Testis (tissue), 3 donors: ENCODE results near the gene SPACA6. TPM values are rescaled to one million over a fixed set of nuclear protein-coding genes. Genes with fewer than 3 reads are reported as not detected.

Source experiments
- DNase-seq: peaks from one replicate; pipeline ENCODE4 v3.0.0-alpha.2; 2019
- H3K27ac ChIP-seq, 2 donors: fragments of 200-600 bp; sonication (generic); one replicate each; pipeline ENCODE4 v1.5.1; 2019
- H3K27me3 ChIP-seq: fragments of 200-600 bp; sonication (generic); one replicate; pipeline ENCODE4 v1.5.1; 2019
- H3K36me3 ChIP-seq: fragments of 200-600 bp; sonication (generic); one replicate; pipeline ENCODE4 v1.5.1; 2017; ENCODE audit warnings: low read depth; ENCODE audit errors: missing control alignments
- H3K4me1 ChIP-seq: fragments of 200-600 bp; sonication (generic); one replicate; pipeline ENCODE4 v1.5.1; 2019
- H3K4me3 ChIP-seq, 2 donors: fragments of 200-600 bp; sonication (generic); one replicate each; pipeline ENCODE4 v1.5.1; 2017 to 2019
- H3K9me3 ChIP-seq: fragments of 200-600 bp; sonication (generic); one replicate; pipeline ENCODE4 v1.5.1; 2017
- CTCF ChIP-seq, 3 experiments: fragments of 450-650 bp in 2 of 3; fragments of 200-600 bp in 1 of 3; sonication (generic) in 1 of 3; IDR thresholded peaks; one replicate each; pipeline ENCODE4 v1.5.1; 2016 to 2019; ENCODE audit warnings: antibody characterized with exemption in 3 of 3, mild to moderate bottlenecking in 2 of 3, moderate library complexity in 1 of 3
- POLR2A ChIP-seq: fragments of 450-650 bp; IDR thresholded peaks from one replicate; pipeline ENCODE4 v1.6.1; 2017; ENCODE audit warnings: antibody characterized with exemption, mild to moderate bottlenecking, moderate library complexity
- WGBS, 2 donors: methylation state at CpG; one replicate each; pipeline ENCODE4 v1.1.5; 2018; 5-methylcytosine and 5-hydroxymethylcytosine counted together
- intact Hi-C: fragments of 100-400 bp; cut with DNase I; formaldehyde crosslinking; loops from one replicate; pipeline ENCODE4 v1.15.1; 2023; ENCODE audit warnings: low total_unique reads
- polyA plus RNA-seq: library from polyadenylated mRNA; stranded (reverse); fragments of 350-450 nt; fragmentation: Illumina TruSeq; extraction: RNeasy Lipid Tissue Mini Kit (QIAGEN cat#74804); gene quantifications from one replicate; pipeline ENCODE4 v1.2.3, GENCODE V29; 2014; ENCODE audit warnings: low read depth, low replicate concordance; ENCODE audit not compliant: insufficient read depth
- total RNA-seq, 2 donors: library from RNA; depleted of rRNA; stranded (reverse); fragments of >200 nt; gene quantifications; one replicate each; pipeline ENCODE4 v1.2.3, GENCODE V29; 2016

The SPACA6 gene
- total and polyA plus RNA-seq, 3 donors from 2014 or later = 19.8 to 106 (median 37.8) TPM

- Histone ChIP-seq H3K9me3 (no peaks in the 10 kb centered on the region), H3K4me3 (peak overlapping the region; percentile 7 to 57), H3K36me3 (no peaks in the 10 kb centered on the region), H3K27ac (no peak overlapping the region), H3K4me1 (peaks cover 2% of the 10 kb centered on the region), H3K27me3 (no peaks in the 10 kb centered on the region)
- no peak for TF ChIP-seq CTCF (IDR thresholded peaks at IDR 0.05)
- no peak for TF ChIP-seq POLR2A
- DNase-seq = peak; percentile 21
- WGBS, 2 donors = 6 to 7% methylated on average over 21 to 64 of the region's 83 CpGs
- intact Hi-C loops = no loop called here
Measured at GRCh38 chr19:51719251-51719988, 26.3 kb downstream of the SPACA6 start.

- TF ChIP-seq POLR2A = no peak
- 83 to 86% methylated on average over 7 of the region's 7 CpGs for WGBS, 2 donors
Measured at GRCh38 chr19:51721905-51722304, 28.8 kb downstream of the SPACA6 start.

GRCh38 chr19:51722492-51722891, 29.4 kb downstream of the SPACA6 start:
- no peak overlapping the region for H3K27ac ChIP-seq
- H3K4me3 ChIP-seq = no peak overlapping the region
- no peaks in the 10 kb centered on the region for H3K36me3 ChIP-seq
- peaks cover 2% of the 10 kb centered on the region for H3K4me1 ChIP-seq
- intact Hi-C loops = no loop called here
- no peaks in the 10 kb centered on the region for H3K9me3 ChIP-seq
- H3K27me3 ChIP-seq = no peaks in the 10 kb centered on the region
- WGBS, 2 donors = 87 to 93% methylated on average over 2 of the region's 2 CpGs
- TF ChIP-seq POLR2A = no peak
- TF ChIP-seq CTCF (IDR thresholded peaks at IDR 0.05) = no peak
- no peak for DNase-seq

More at GRCh38 chr19:51721905-51722304, 28.8 kb downstream of the SPACA6 start:
- intact Hi-C loops = no loop called here
- no peaks in the 10 kb centered on the region for H3K36me3 ChIP-seq
- H3K4me1 ChIP-seq = peaks cover 2% of the 10 kb centered on the region
- no peaks in the 10 kb centered on the region for H3K27me3 ChIP-seq
- no peak overlapping the region for H3K27ac ChIP-seq
- no peak for DNase-seq
- H3K4me3 ChIP-seq = no peak overlapping the region
- H3K9me3 ChIP-seq = no peaks in the 10 kb centered on the region

GRCh38 chr19:51724543-51724942, 31.4 kb downstream of the SPACA6 start:
- no peaks in the 10 kb centered on the region for H3K27me3 ChIP-seq
- H3K27ac ChIP-seq = no peak overlapping the region
- peak; percentile 33 for DNase-seq
- H3K36me3 ChIP-seq = no peaks in the 10 kb centered on the region
- no peaks in the 10 kb centered on the region for H3K4me1 ChIP-seq
- intact Hi-C loops = no loop called here
- 40 to 60% methylated on average over 15 of the region's 15 CpGs for WGBS, 2 donors
- TF ChIP-seq CTCF (IDR thresholded peaks at IDR 0.05) = no peak
- TF ChIP-seq POLR2A = no peak
- H3K4me3 ChIP-seq = no peak overlapping the region
- H3K9me3 ChIP-seq = no peaks in the 10 kb centered on the region

- no peaks in the 10 kb centered on the region for H3K36me3 ChIP-seq
- intact Hi-C loops = no loop called here
- 49 to 89% methylated on average over 6 to 14 of the region's 14 CpGs for WGBS, 2 donors
- no peaks in the 10 kb centered on the region for H3K4me1 ChIP-seq
- no peaks in the 10 kb centered on the region for H3K9me3 ChIP-seq
- H3K27ac ChIP-seq = no peak overlapping the region
- TF ChIP-seq POLR2A (no peak), CTCF (IDR thresholded peaks at IDR 0.05) (no peak)
- DNase-seq = peak; percentile 27
- no peaks in the 10 kb centered on the region for H3K27me3 ChIP-seq
- no peak overlapping the region for H3K4me3 ChIP-seq
Measured at GRCh38 chr19:51726049-51726448, 32.9 kb downstream of the SPACA6 start.
